HG02610 (cell line): Measurements from ENCODE around the gene SRGAP3.

ENCODE experiments used
- ATAC-seq: cut with Tn5 transposase; IDR thresholded peaks from one replicate; pipeline ENCODE4 v1.9.1; 2021; ENCODE audit warnings: mild to moderate bottlenecking, moderate library complexity; ENCODE audit not compliant: unreplicated experiment

SRGAP3 gene

GRCh38 chr3:9254764-9255163 is 5.3 kb upstream of the SRGAP3 start:
- no peak for ATAC-seq

- no peak for ATAC-seq
These were observed 3.9 kb upstream of the SRGAP3 start for GRCh38 chr3:9253327-9253726.

GRCh38 chr3:9251055-9251786 is 1.8 kb upstream of the SRGAP3 start:
- ATAC-seq: no peak

GRCh38 chr3:9250236-9250635 is 790 bp upstream of the SRGAP3 start:
- ATAC-seq: no peak

- ATAC-seq: no peak
These were observed 749 bp downstream of the SRGAP3 start for GRCh38 chr3:9248522-9249271.

GRCh38 chr3:9247941-9248521 is 1.4 kb downstream of the SRGAP3 start:
- no peak for ATAC-seq

- ATAC-seq: no peak
These were observed 2.0 kb downstream of the SRGAP3 start for GRCh38 chr3:9247361-9247940.

GRCh38 chr3:9246189-9246588 is 3.3 kb downstream of the SRGAP3 start:
- no peak for ATAC-seq

GRCh38 chr3:9244495-9245183 is 4.8 kb downstream of the SRGAP3 start:
- no peak for ATAC-seq

- no peak for ATAC-seq
These were observed 7.5 kb downstream of the SRGAP3 start for GRCh38 chr3:9241956-9242355.

GRCh38 chr3:9239680-9240079 is 9.8 kb downstream of the SRGAP3 start:
- no peak for ATAC-seq

- ATAC-seq: no peak
These were observed 10.6 kb downstream of the SRGAP3 start for GRCh38 chr3:9238721-9239295.

- ATAC-seq: no peak
These were observed 11.2 kb downstream of the SRGAP3 start for GRCh38 chr3:9238276-9238675.

GRCh38 chr3:9233814-9234600 is 15.4 kb downstream of the SRGAP3 start:
- ATAC-seq: no peak

GRCh38 chr3:9233101-9233500 is 16.3 kb downstream of the SRGAP3 start:
- ATAC-seq: no peak

- no peak for ATAC-seq
These were observed 17.5 kb downstream of the SRGAP3 start for GRCh38 chr3:9231937-9232336.

GRCh38 chr3:9231471-9231870 is 18.0 kb downstream of the SRGAP3 start:
- ATAC-seq: no peak

- ATAC-seq: no peak
These were observed 18.4 kb downstream of the SRGAP3 start for GRCh38 chr3:9231006-9231405.

- no peak for ATAC-seq
These were observed 18.9 kb downstream of the SRGAP3 start for GRCh38 chr3:9230596-9230995.

GRCh38 chr3:9229879-9230278 is 19.6 kb downstream of the SRGAP3 start:
- no peak for ATAC-seq
